Adrenal gland (tissue), 12 donors: ENCODE results near the gene SIL1. TPM values are rescaled to one million over a fixed set of nuclear protein-coding genes. Genes with fewer than 3 reads are reported as not detected.

Source experiments
- DNase-seq, 7 donors: peaks; one replicate each; pipeline ENCODE4 v3.0.0-alpha.2; 2019 to 2020
- H3K27ac ChIP-seq, 5 donors: fragments of 200-600 bp; sonication (generic) in 4 of 5; 1 replicate in 3 of 5; 2 replicates in 2 of 5; pipeline versions ENCODE4 v1.5.1 to v1.8.0; 2016 to 2020; ENCODE audit warnings: mild to moderate bottlenecking in 1 of 5
- H3K27me3 ChIP-seq: fragments of 200-600 bp; 2 replicates; pipeline ENCODE4 v1.8.0; 2021
- H3K36me3 ChIP-seq, 2 donors: fragments of 200-600 bp; replicated peaks in 1 of 2; 1 replicate in 1 of 2; 2 replicates in 1 of 2; pipeline versions ENCODE4 v1.5.1 to v1.8.0; 2018 to 2022
- H3K4me1 ChIP-seq, 2 donors: fragments of 200-600 bp; replicated peaks in 1 of 2; 1 replicate in 1 of 2; 2 replicates in 1 of 2; pipeline versions ENCODE4 v1.5.1 to v1.8.0; 2018 to 2021
- H3K4me3 ChIP-seq, 4 donors: fragments of 200-600 bp; sonication (generic) in 3 of 4; one replicate each; pipeline ENCODE4 v1.5.1; 2016 to 2018
- H3K9me3 ChIP-seq, 3 donors: fragments of 200-600 bp; sonication (generic) in 1 of 3; replicated peaks in 1 of 3; 1 replicate in 2 of 3; 2 replicates in 1 of 3; pipeline versions ENCODE4 v1.5.1 to v1.8.0; 2016 to 2021
- POLR2A ChIP-seq, 2 donors: fragments of 450-650 bp; IDR thresholded peaks; one replicate each; pipeline ENCODE4 v1.6.1; 2017; ENCODE audit warnings: antibody characterized with exemption in 2 of 2, mild to moderate bottlenecking in 2 of 2, moderate library complexity in 1 of 2
- WGBS, 4 donors: extraction: QIAGEN DNeasy Blood & Tissue Kit in 2 of 4; methylation state at CpG; one replicate each; pipeline versions ENCODE4 v1.1.5 to v1.1.7; 2013 to 2017; 5-methylcytosine and 5-hydroxymethylcytosine counted together
- intact Hi-C, 2 donors: fragments of 100-400 bp; cut with DNase I; formaldehyde crosslinking; loops; one replicate each; pipeline versions ENCODE4 v1.14.1 to v1.15.0; 2022 to 2023
- polyA plus RNA-seq, 3 donors: library from polyadenylated mRNA; stranded (reverse); fragments of 200-250 nt in 2 of 3; fragments of 350-450 nt in 1 of 3; fragmentation: Illumina TruSeq in 1 of 3; extraction: RNeasy Lipid Tissue Mini Kit (QIAGEN cat#74804) in 1 of 3; gene quantifications; one replicate each; pipeline ENCODE4 v1.2.3, GENCODE V29; 2013 to 2014
- total RNA-seq, 9 donors: library from RNA; depleted of rRNA in 4 of 9; stranded (reverse); fragments of >200 nt in 4 of 9; fragments of 120-200 nt in 1 of 9; fragmentation: NEBNext Ultra II Directional in 1 of 9; extraction: Animal tissue kit (Norgen Biotek cat#: 25700) in 1 of 9; gene quantifications; one replicate each; pipeline versions ENCODE4 v1.1.0 to v1.2.4, GENCODE V29; 2013 to 2023
- TF ChIP-seq, protein P1 (sequence below), 6 experiments: fragments of 450-650 bp in 4 of 6; fragments of 200-600 bp in 2 of 6; sonication (generic) in 1 of 6; IDR thresholded peaks; 1 replicate in 5 of 6; 2 replicates in 1 of 6; pipeline versions ENCODE4 v1.5.1 to v1.8.0; 2016 to 2021; ENCODE audit warnings: antibody characterized with exemption in 6 of 6, mild to moderate bottlenecking in 2 of 6, moderate library complexity in 1 of 6
- donor health status: healthy with polysubstance abuse.
- donor health status: Bipolar disorder and iron deficiency.
- donor health status: DM: yes; HTN: yes; CAD: no.
- donor health status: DM: no; HTN: no; CAD: no.
- donor health status: DM: no; HTN: no; CAD: no.
- donor health status: DM: yes; HTN: yes; CAD: no.

SIL1 gene
- total and polyA plus RNA-seq, 12 donors, result 81.9 to 313 (median 142) TPM

GRCh38 chr5:138955671-138956295 is 242.4 kb downstream of the SIL1 start:
- Histone ChIP-seq H3K9me3 (no peaks in the 10 kb centered on the region), H3K4me1 (peaks cover 36 to 54% of the 10 kb centered on the region in 2 donors), H3K27ac (peak overlapping the region in 2 of 5 donors; percentile 84 to 87), H3K4me3 (no peak overlapping the region), H3K36me3 (no peaks in the 10 kb centered on the region), H3K27me3 (no peaks in the 10 kb centered on the region)
- no peak for TF ChIP-seq POLR2A (IDR thresholded peaks at IDR 0.05)
- TF ChIP-seq, protein P1, sequence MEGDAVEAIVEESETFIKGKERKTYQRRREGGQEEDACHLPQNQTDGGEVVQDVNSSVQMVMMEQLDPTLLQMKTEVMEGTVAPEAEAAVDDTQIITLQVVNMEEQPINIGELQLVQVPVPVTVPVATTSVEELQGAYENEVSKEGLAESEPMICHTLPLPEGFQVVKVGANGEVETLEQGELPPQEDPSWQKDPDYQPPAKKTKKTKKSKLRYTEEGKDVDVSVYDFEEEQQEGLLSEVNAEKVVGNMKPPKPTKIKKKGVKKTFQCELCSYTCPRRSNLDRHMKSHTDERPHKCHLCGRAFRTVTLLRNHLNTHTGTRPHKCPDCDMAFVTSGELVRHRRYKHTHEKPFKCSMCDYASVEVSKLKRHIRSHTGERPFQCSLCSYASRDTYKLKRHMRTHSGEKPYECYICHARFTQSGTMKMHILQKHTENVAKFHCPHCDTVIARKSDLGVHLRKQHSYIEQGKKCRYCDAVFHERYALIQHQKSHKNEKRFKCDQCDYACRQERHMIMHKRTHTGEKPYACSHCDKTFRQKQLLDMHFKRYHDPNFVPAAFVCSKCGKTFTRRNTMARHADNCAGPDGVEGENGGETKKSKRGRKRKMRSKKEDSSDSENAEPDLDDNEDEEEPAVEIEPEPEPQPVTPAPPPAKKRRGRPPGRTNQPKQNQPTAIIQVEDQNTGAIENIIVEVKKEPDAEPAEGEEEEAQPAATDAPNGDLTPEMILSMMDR (IDR thresholded peaks at IDR 0.05), result no peak
- intact Hi-C loops, result no loop called here
- DNase-seq, result peak in 2 of 7 donors; percentile 7 to 41
- WGBS, 4 donors, result 79 to 85% (median 82%) methylated on average over 9 of the region's 9 CpGs

- no peak for TF ChIP-seq POLR2A (IDR thresholded peaks at IDR 0.05)
- TF ChIP-seq, protein P1 (IDR thresholded peaks at IDR 0.05), result no peak
These were observed 243.0 kb downstream of the SIL1 start for GRCh38 chr5:138955013-138955660.

DNA sequence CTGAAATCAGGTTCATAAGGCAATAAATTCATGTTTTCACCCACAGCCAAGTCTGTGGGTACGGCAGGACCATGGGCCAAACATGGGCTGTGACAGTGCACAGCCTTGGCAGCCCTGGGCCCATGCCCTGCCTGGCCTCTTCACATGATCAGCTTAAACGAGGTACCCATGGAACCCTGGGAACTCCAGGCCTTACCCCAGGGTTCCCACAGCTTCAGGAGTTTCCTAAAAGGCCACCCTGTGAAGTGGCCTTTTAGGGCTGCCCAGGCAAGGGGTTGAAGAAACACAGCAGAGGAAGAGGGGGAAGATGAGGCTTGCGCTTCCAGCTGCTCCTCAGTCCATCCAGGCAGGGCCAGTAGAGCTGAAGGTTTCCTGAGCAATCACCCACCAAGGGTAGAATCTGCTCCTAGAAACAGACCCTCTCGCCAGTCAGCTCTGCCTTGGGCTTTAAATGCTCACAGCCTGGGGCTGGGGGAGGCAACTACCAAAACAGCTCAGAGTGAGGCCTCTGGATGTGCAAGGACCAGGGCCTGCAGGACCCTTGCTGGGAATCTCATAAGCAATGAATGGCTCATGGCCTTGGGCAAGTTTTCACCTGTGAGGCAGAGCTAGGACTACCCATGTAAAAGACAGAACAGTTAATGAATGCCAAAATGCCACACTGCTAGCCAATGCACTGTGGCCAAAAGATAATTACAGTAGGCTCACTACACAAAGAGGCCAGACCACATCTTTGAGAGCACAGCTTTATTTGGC is 243.7 kb downstream of the SIL1 start:
- TF ChIP-seq, protein P1 (IDR thresholded peaks at IDR 0.05), result no peak
- peaks cover 48 to 62% of the 10 kb centered on the region in 2 donors for H3K4me1 ChIP-seq
- H3K36me3 ChIP-seq, result no peaks in the 10 kb centered on the region
- peak overlapping the region in 4 of 5 donors; percentile 61 to 87 (median 84) for H3K27ac ChIP-seq
- H3K9me3 ChIP-seq, result no peaks in the 10 kb centered on the region
- H3K27me3 ChIP-seq, result no peaks in the 10 kb centered on the region
- WGBS, 4 donors, result 62 to 88% (median 71%) methylated on average over 3 to 4 of the region's 4 CpGs
- intact Hi-C loops, result no loop called here
- no peak overlapping the region for H3K4me3 ChIP-seq
- peak in 3 of 7 donors; percentile 47 to 58 (median 54) for DNase-seq

More at GRCh38 chr5:138955013-138955660, 243.0 kb downstream of the SIL1 start:
- H3K4me1 ChIP-seq, result peaks cover 42 to 55% of the 10 kb centered on the region in 2 donors
- intact Hi-C loops, result no loop called here
- H3K9me3 ChIP-seq, result no peaks in the 10 kb centered on the region
- peak overlapping the region in 3 of 5 donors; percentile 84 to 87 (median 84) for H3K27ac ChIP-seq
- no peaks in the 10 kb centered on the region for H3K27me3 ChIP-seq
- peak in 6 of 7 donors; percentile 56 to 85 (median 64) for DNase-seq
- no peak overlapping the region for H3K4me3 ChIP-seq
- 57 to 74% (median 69%) methylated on average over 9 to 12 of the region's 12 CpGs for WGBS, 4 donors
- no peaks in the 10 kb centered on the region for H3K36me3 ChIP-seq
